DND-41 (cell line): ENCODE results near the gene AKR7A3.

ENCODE experiments used
- ATAC-seq: fragments of 200-7000 bp; cut with Tn5 transposase; 3 replicates; pipeline ENCODE4 v1.9.1; 2021; ENCODE audit warnings: low read depth; ENCODE audit not compliant: insufficient read depth
- DNase-seq: peaks from one replicate; pipeline ENCODE4 v3.0.0-alpha.2; 2020
- H2AFZ ChIP-seq: 2 replicates; pipeline ENCODE4 v1.6.0; 2012; ENCODE audit warnings: low read depth, low read length
- H3K27ac ChIP-seq: 2 replicates; pipeline ENCODE4 v1.5.1; 2012; ENCODE audit warnings: low read length, inconsistent platforms
- H3K27me3 ChIP-seq: fragments of 200-600 bp; sonication (generic); 2 replicates; pipeline ENCODE4 v1.6.0; 2012; ENCODE audit warnings: low read length, mild to moderate bottlenecking, inconsistent platforms; ENCODE audit not compliant: insufficient read depth, poor library complexity
- H3K36me3 ChIP-seq: 2 replicates; pipeline ENCODE4 v1.5.1; 2012; ENCODE audit warnings: low read length, inconsistent platforms; ENCODE audit not compliant: insufficient read depth
- H3K4me1 ChIP-seq: 2 replicates; pipeline ENCODE4 v1.5.1; 2012; ENCODE audit warnings: mild to moderate bottlenecking, low read length; ENCODE audit not compliant: insufficient read depth
- H3K4me2 ChIP-seq: 2 replicates; pipeline ENCODE4 v1.6.0; 2012; ENCODE audit warnings: mild to moderate bottlenecking, moderate library complexity, low read length, inconsistent platforms; ENCODE audit not compliant: insufficient read depth
- H3K4me3 ChIP-seq, 2 experiments: fragments of 200-600 bp in 1 of 2; shearing (Covaris generic) in 1 of 2; 2 replicates each; pipeline ENCODE4 v1.5.1; 2012 to 2016; ENCODE audit warnings: inconsistent platforms in 2 of 2, low read length in 2 of 2, mild to moderate bottlenecking in 2 of 2, low read depth in 1 of 2, moderate library complexity in 1 of 2
- H3K79me2 ChIP-seq: 2 replicates; pipeline ENCODE4 v1.6.0; 2012; ENCODE audit warnings: low read length, inconsistent platforms; ENCODE audit not compliant: insufficient read depth
- H3K9ac ChIP-seq: 2 replicates; pipeline ENCODE4 v1.6.0; 2012; ENCODE audit warnings: low read depth, mild to moderate bottlenecking, inconsistent platforms, low read length, moderate library complexity
- H3K9me3 ChIP-seq: 2 replicates; pipeline ENCODE4 v1.5.1; 2012; ENCODE audit warnings: low read length, moderate library complexity, mild to moderate bottlenecking, inconsistent platforms; ENCODE audit not compliant: insufficient read depth, severe bottlenecking
- H4K20me1 ChIP-seq: 2 replicates; pipeline ENCODE4 v1.6.0; 2012; ENCODE audit warnings: low read length; ENCODE audit not compliant: insufficient read depth
- EZH2 ChIP-seq: IDR thresholded peaks from 3 replicates; pipeline ENCODE4 v1.6.1; 2012; ENCODE audit warnings: borderline replicate concordance, low read depth, mild to moderate bottlenecking, moderate library complexity, low read length, inconsistent platforms; ENCODE audit not compliant: severe bottlenecking
- TF ChIP-seq, protein P1 (sequence below): IDR thresholded peaks from 2 replicates; pipeline ENCODE4 v1.5.1; 2012; ENCODE audit warnings: borderline replicate concordance, low read length, moderate library complexity, mild to moderate bottlenecking; ENCODE audit not compliant: poor library complexity, severe bottlenecking; ENCODE audit errors: extremely low read depth

The AKR7A3 gene

DNA sequence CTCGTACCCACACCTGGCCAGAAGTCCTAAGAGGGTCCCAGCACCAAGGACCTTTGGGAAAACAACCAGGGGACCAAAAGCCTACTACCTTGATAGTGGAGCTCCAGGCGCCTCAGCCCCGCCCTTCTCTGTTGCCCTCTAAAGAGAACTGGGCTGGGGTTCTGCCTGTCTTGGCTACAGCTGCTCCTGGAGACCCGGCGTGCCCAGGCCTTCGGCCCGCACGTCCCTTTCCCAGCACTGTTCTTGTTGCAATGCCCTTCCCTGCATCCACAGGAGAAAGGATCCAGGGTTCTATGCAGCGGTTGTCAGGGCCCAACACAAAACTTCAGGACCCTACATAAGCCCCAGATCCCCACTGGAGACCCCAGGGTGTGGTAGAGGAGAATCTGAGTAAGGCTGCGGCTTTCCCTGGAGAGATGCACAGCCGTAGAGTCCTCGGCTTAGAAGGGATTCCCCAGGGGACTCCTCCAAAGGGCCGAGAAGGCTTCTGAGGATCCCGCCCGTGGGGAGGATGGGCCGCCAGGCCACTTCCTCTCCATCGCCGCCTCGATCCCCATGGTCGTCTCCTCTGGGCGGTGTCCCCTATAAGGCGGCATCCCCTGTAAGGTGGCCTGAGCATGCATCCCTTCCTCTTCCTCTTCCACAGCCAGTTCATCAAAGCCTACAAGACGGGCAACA, 35.6 kb upstream of the AKR7A3 start:
- Histone ChIP-seq H3K9me3 (no peaks in the 10 kb centered on the region), H3K4me2 (no peak overlapping the region), H3K9ac (no peak overlapping the region)

DNA sequence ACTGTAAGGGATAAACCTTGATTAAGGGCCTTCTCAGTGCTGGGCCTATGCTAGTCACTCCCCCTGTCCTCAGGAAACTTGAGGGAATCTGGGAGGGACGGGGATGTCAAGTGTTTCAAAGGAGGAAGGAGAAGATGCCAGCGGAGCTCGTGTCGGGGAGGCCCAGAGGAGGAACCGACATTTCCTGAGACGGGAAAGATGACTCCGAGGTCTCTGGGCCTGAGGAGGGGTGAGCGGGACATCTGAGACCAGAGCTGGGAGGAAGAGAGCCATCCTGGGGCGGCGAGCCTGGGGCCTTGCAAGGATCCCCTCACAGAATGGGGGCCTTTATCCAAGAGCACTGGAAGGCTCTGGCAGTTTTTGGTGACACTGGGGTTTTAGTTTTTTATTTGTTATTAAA, 33.9 kb upstream of the AKR7A3 start:
- Histone ChIP-seq H3K36me3 (peaks cover 17% of the 10 kb centered on the region), H3K9me3 (no peaks in the 10 kb centered on the region), H3K4me3 (no peak overlapping the region), H3K4me2 (no peak overlapping the region), H3K79me2 (no peaks in the 10 kb centered on the region), H3K4me1 (no peaks in the 10 kb centered on the region), H3K27me3 (no peaks in the 10 kb centered on the region), H3K27ac (no peak overlapping the region), H4K20me1 (no peaks in the 10 kb centered on the region), H2AFZ (no peak overlapping the region), H3K9ac (no peak overlapping the region)
- DNase-seq (no peak), ATAC-seq (no peak)
- TF ChIP-seq, protein P1, sequence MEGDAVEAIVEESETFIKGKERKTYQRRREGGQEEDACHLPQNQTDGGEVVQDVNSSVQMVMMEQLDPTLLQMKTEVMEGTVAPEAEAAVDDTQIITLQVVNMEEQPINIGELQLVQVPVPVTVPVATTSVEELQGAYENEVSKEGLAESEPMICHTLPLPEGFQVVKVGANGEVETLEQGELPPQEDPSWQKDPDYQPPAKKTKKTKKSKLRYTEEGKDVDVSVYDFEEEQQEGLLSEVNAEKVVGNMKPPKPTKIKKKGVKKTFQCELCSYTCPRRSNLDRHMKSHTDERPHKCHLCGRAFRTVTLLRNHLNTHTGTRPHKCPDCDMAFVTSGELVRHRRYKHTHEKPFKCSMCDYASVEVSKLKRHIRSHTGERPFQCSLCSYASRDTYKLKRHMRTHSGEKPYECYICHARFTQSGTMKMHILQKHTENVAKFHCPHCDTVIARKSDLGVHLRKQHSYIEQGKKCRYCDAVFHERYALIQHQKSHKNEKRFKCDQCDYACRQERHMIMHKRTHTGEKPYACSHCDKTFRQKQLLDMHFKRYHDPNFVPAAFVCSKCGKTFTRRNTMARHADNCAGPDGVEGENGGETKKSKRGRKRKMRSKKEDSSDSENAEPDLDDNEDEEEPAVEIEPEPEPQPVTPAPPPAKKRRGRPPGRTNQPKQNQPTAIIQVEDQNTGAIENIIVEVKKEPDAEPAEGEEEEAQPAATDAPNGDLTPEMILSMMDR, result no peak
- TF ChIP-seq EZH2, result no peak

More for the DNA sequence above, 35.6 kb upstream of the AKR7A3 start:
- Histone ChIP-seq H3K27ac (no peak overlapping the region), H3K4me3 (no peak overlapping the region), H3K4me1 (no peaks in the 10 kb centered on the region), H4K20me1 (no peaks in the 10 kb centered on the region), H3K27me3 (no peaks in the 10 kb centered on the region), H3K36me3 (peaks cover 25% of the 10 kb centered on the region), H2AFZ (no peak overlapping the region), H3K79me2 (no peaks in the 10 kb centered on the region)
- no peak for TF ChIP-seq EZH2
- TF ChIP-seq, protein P1, result no peak
- no peak for ATAC-seq
- DNase-seq, result no peak

DNA sequence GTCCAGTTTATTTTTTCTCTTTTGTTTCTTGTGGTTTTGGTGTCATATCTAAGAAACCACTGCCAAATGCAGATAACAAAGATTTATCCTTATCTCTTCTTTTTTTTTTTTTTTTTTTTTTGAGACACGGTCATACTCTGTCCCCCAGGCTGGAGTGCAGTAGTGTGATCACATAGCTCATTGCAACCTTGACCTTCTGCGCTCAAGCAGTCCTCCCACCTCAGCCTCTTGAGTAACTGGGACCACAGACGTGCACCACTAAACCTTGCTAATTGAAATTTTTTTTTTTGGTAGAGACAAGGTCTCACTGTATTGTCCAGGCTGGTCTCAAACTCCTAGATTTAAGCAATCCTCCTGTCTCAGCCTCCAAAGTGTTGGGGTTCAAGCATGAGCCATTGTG, 32.5 kb upstream of the AKR7A3 start:
- Histone ChIP-seq H3K4me2 (no peak overlapping the region), H3K27ac (no peak overlapping the region), H3K4me1 (no peaks in the 10 kb centered on the region), H4K20me1 (0 out of 2 replicates have a peak, but pooled peaks cover 3% of the 10 kb centered on the region), H3K4me3 (no peak overlapping the region), H3K9ac (no peak overlapping the region), H3K79me2 (no peaks in the 10 kb centered on the region), H2AFZ (no peak overlapping the region), H3K27me3 (no peaks in the 10 kb centered on the region), H3K9me3 (no peaks in the 10 kb centered on the region), H3K36me3 (peaks cover 11% of the 10 kb centered on the region)
- DNase-seq (no peak), ATAC-seq (no peak)
- TF ChIP-seq, protein P1, result no peak
- no peak for TF ChIP-seq EZH2
